H9 (cell line): ENCODE data around the gene TRAF3IP1. TPM values are rescaled to one million over a fixed set of nuclear protein-coding genes. Genes with fewer than 3 reads are reported as not detected.

Experiments used
- DNase-seq: peaks from one replicate; pipeline ENCODE4 v3.0.0-alpha.2; 2017
- H2AFZ ChIP-seq: one replicate; pipeline ENCODE4 v1.6.1; 2013; ENCODE audit warnings: mild to moderate bottlenecking, low read length, control low read depth, moderate library complexity
- H2AK5ac ChIP-seq: 2 replicates; pipeline ENCODE4 v1.6.1; 2013; ENCODE audit warnings: low read length, control low read depth, mixed read lengths; ENCODE audit not compliant: insufficient read length
- H2BK120ac ChIP-seq: one replicate; pipeline ENCODE4 v1.6.1; 2013; ENCODE audit warnings: low read depth, mild to moderate bottlenecking, low read length, control low read depth, inconsistent platforms; ENCODE audit not compliant: poor library complexity, severe bottlenecking
- H2BK12ac ChIP-seq: 2 replicates; pipeline ENCODE4 v1.6.1; 2013; ENCODE audit warnings: low read length, control low read depth, mixed read lengths, low read depth; ENCODE audit not compliant: insufficient read length
- H2BK15ac ChIP-seq: 2 replicates; pipeline ENCODE4 v1.6.1; 2013; ENCODE audit warnings: low read depth, low read length, control low read depth
- H2BK20ac ChIP-seq: one replicate; pipeline ENCODE4 v1.6.1; 2013; ENCODE audit warnings: low read depth, mild to moderate bottlenecking, low read length, control low read depth, inconsistent platforms; ENCODE audit not compliant: poor library complexity, severe bottlenecking
- H2BK5ac ChIP-seq: 2 replicates; pipeline ENCODE4 v1.6.1; 2013; ENCODE audit warnings: low read length, control low read depth, mixed read lengths; ENCODE audit not compliant: insufficient read length
- H3K14ac ChIP-seq: 2 replicates; pipeline ENCODE4 v1.6.1; 2013; ENCODE audit warnings: low read length, control low read depth; ENCODE audit not compliant: insufficient read depth
- H3K18ac ChIP-seq: 2 replicates; pipeline ENCODE4 v1.6.1; 2013; ENCODE audit warnings: low read depth, mild to moderate bottlenecking, mixed read lengths, low read length, control low read depth; ENCODE audit not compliant: insufficient read length
- H3K23ac ChIP-seq: 2 replicates; pipeline ENCODE4 v1.6.1; 2013; ENCODE audit warnings: low read length, control low read depth, mixed read lengths, low read depth; ENCODE audit not compliant: insufficient read length
- H3K23me2 ChIP-seq: 2 replicates; pipeline ENCODE4 v1.6.1; 2013; ENCODE audit warnings: low read depth, mild to moderate bottlenecking, mixed read lengths, low read length, control low read depth; ENCODE audit not compliant: insufficient read length, poor library complexity, severe bottlenecking
- H3K27ac ChIP-seq: 2 replicates; pipeline ENCODE4 v1.5.1; 2013; ENCODE audit warnings: low read length, control low read depth, mixed read lengths, low read depth; ENCODE audit not compliant: insufficient read length
- H3K27me3 ChIP-seq: 2 replicates; pipeline ENCODE4 v1.6.1; 2013; ENCODE audit warnings: low read length, control low read depth, inconsistent platforms; ENCODE audit not compliant: insufficient read depth
- H3K4ac ChIP-seq: 2 replicates; pipeline ENCODE4 v1.6.1; 2013; ENCODE audit warnings: low read depth, mild to moderate bottlenecking, control low read depth, inconsistent platforms, low read length, moderate library complexity
- H3K4me1 ChIP-seq: 2 replicates; pipeline ENCODE4 v1.6.1; 2013; ENCODE audit warnings: low read length, control low read depth, inconsistent platforms; ENCODE audit not compliant: insufficient read depth
- H3K4me2 ChIP-seq: 2 replicates; pipeline ENCODE4 v1.6.1; 2013; ENCODE audit warnings: low read length, control low read depth, mixed read lengths; ENCODE audit not compliant: insufficient read length, insufficient read depth
- H3K56ac ChIP-seq: 2 replicates; pipeline ENCODE4 v1.6.1; 2013; ENCODE audit warnings: low read depth, mild to moderate bottlenecking, mixed read lengths, low read length, control low read depth; ENCODE audit not compliant: insufficient read length
- H3K79me1 ChIP-seq: 2 replicates; pipeline ENCODE4 v1.6.1; 2013; ENCODE audit warnings: low read depth, mild to moderate bottlenecking, moderate library complexity, low read length, control low read depth, inconsistent platforms; ENCODE audit not compliant: insufficient read depth, poor library complexity, severe bottlenecking
- H3K79me2 ChIP-seq: 2 replicates; pipeline ENCODE4 v1.6.1; 2013; ENCODE audit warnings: low read length, control low read depth, inconsistent platforms; ENCODE audit not compliant: insufficient read depth
- H3K9ac ChIP-seq: 2 replicates; pipeline ENCODE4 v1.6.1; 2013; ENCODE audit warnings: low read length, control low read depth, mixed read lengths; ENCODE audit not compliant: insufficient read length; ENCODE audit errors: extremely low read depth
- H3K9me3 ChIP-seq: one replicate; pipeline ENCODE4 v1.6.1; 2013; ENCODE audit warnings: low read depth, low read length, inconsistent platforms; ENCODE audit not compliant: control insufficient read depth
- H3T11ph ChIP-seq: one replicate; pipeline ENCODE4 v1.6.1; 2013; ENCODE audit warnings: mild to moderate bottlenecking, low read length, control low read depth, inconsistent platforms
- H4K20me1 ChIP-seq: one replicate; pipeline ENCODE4 v1.6.1; 2013; ENCODE audit not compliant: control insufficient read depth, insufficient read length, insufficient read depth
- H4K5ac ChIP-seq: 2 replicates; pipeline ENCODE4 v1.6.1; 2013; ENCODE audit warnings: low read depth, mild to moderate bottlenecking, mixed read lengths, low read length, control low read depth; ENCODE audit not compliant: insufficient read length
- H4K8ac ChIP-seq: replicated peaks from 2 replicates; pipeline ENCODE4 v1.6.1; 2013; ENCODE audit warnings: low read length, control low read depth, mixed read lengths, low read depth; ENCODE audit not compliant: insufficient read length
- H4K91ac ChIP-seq: 2 replicates; pipeline ENCODE4 v1.6.1; 2013; ENCODE audit warnings: low read depth, mild to moderate bottlenecking, moderate library complexity, mixed read lengths, low read length, control low read depth; ENCODE audit not compliant: insufficient read length
- H3K27ac Mint-ChIP-seq, 3 experiments: 2 replicates in 2 of 3; 3 replicates in 1 of 3; pipeline ENCODE4 v1.8.0; 2020 to 2021; ENCODE audit warnings: mixed read lengths in 3 of 3, mild to moderate bottlenecking in 1 of 3, moderate library complexity in 1 of 3
- H3K27me3 Mint-ChIP-seq: 2 replicates; pipeline ENCODE4 v1.8.0; 2021; ENCODE audit warnings: low read depth, mild to moderate bottlenecking, moderate library complexity, mixed read lengths
- H3K36me3 Mint-ChIP-seq, 3 experiments: 2 replicates in 2 of 3; 3 replicates in 1 of 3; pipeline ENCODE4 v1.8.0; 2020 to 2021; ENCODE audit warnings: low read depth in 3 of 3, mixed read lengths in 3 of 3; ENCODE audit not compliant: insufficient read depth in 1 of 3
- H3K4me1 Mint-ChIP-seq, 2 experiments: 2 replicates each; pipeline ENCODE4 v1.8.0; 2020; ENCODE audit warnings: mixed read lengths in 2 of 2
- H3K4me3 Mint-ChIP-seq, 2 experiments: 2 replicates in 1 of 2; 3 replicates in 1 of 2; pipeline ENCODE4 v1.8.0; 2020 to 2021; ENCODE audit warnings: mild to moderate bottlenecking in 2 of 2, mixed read lengths in 2 of 2, moderate library complexity in 1 of 2
- H3K9me3 Mint-ChIP-seq, 2 experiments: 2 replicates in 1 of 2; 3 replicates in 1 of 2; pipeline ENCODE4 v1.8.0; 2020; ENCODE audit warnings: mild to moderate bottlenecking in 2 of 2, mixed read lengths in 2 of 2, moderate library complexity in 1 of 2
- WGBS: extraction: QIAGEN DNeasy Blood & Tissue Kit; methylation state at CpG from one replicate; pipeline ENCODE4 v1.1.7; 2013; ENCODE audit warnings: missing lambda C conversion rate, low lambda C conversion rate, mixed read lengths; ENCODE audit not compliant: insufficient read length; ENCODE audit errors: extremely low coverage; 5-methylcytosine and 5-hydroxymethylcytosine counted together
- total RNA-seq: library from RNA; stranded (reverse); gene quantifications from 2 replicates; pipeline ENCODE4 v1.2.1, GENCODE V29; 2021
- TF ChIP-seq, protein P1 (sequence below): fragments of 200-600 bp; sonication (generic); conservative IDR thresholded peaks from 3 replicates; pipeline ENCODE4 v1.8.0; 2021; ENCODE audit warnings: antibody characterized with exemption, mild to moderate bottlenecking

TRAF3IP1 gene
- total RNA-seq, 1 experiment from 2014 or later, result 16.4 TPM

GRCh38 chr2:238440331-238440730, 120.0 kb downstream of the TRAF3IP1 start:
- H3K27ac ChIP-seq, result no peak overlapping the region

More at GRCh38 chr2:238440331-238440730, 120.0 kb downstream of the TRAF3IP1 start:
- H3T11ph ChIP-seq, result no peak overlapping the region
- H2BK20ac ChIP-seq, result no peak overlapping the region
- H4K20me1 ChIP-seq, result no peaks in the 10 kb centered on the region
- H3K27me3 Mint-ChIP-seq, result no peaks in the 10 kb centered on the region
- WGBS, result no CpG with 5 or more reads among the region's 4 CpGs
- H2AFZ ChIP-seq, result no peak overlapping the region
- no peak overlapping the region for H3K23ac ChIP-seq
- no peak overlapping the region for H4K5ac ChIP-seq
- peak overlapping the region in 1 of 3 experiments; percentile 7; a peak in 2 of 7 replicates for H3K27ac Mint-ChIP-seq
- H3K27me3 ChIP-seq, result no peaks in the 10 kb centered on the region
- no peak overlapping the region for H3K56ac ChIP-seq
- H3K9ac ChIP-seq, result no peak overlapping the region
- H3K79me1 ChIP-seq, result no peaks in the 10 kb centered on the region
- H2AK5ac ChIP-seq, result no peak overlapping the region
- no peak overlapping the region for H3K18ac ChIP-seq
- no peak overlapping the region for H4K91ac ChIP-seq
- H3K4me3 Mint-ChIP-seq, result no peak overlapping the region
- TF ChIP-seq, protein P1, sequence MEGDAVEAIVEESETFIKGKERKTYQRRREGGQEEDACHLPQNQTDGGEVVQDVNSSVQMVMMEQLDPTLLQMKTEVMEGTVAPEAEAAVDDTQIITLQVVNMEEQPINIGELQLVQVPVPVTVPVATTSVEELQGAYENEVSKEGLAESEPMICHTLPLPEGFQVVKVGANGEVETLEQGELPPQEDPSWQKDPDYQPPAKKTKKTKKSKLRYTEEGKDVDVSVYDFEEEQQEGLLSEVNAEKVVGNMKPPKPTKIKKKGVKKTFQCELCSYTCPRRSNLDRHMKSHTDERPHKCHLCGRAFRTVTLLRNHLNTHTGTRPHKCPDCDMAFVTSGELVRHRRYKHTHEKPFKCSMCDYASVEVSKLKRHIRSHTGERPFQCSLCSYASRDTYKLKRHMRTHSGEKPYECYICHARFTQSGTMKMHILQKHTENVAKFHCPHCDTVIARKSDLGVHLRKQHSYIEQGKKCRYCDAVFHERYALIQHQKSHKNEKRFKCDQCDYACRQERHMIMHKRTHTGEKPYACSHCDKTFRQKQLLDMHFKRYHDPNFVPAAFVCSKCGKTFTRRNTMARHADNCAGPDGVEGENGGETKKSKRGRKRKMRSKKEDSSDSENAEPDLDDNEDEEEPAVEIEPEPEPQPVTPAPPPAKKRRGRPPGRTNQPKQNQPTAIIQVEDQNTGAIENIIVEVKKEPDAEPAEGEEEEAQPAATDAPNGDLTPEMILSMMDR, result no peak
- no peaks in the 10 kb centered on the region for H3K9me3 Mint-ChIP-seq
- H2BK5ac ChIP-seq, result no peak overlapping the region
- no peaks in the 10 kb centered on the region for H3K9me3 ChIP-seq
- H2BK120ac ChIP-seq, result no peak overlapping the region
- H3K79me2 ChIP-seq, result peaks cover 10% of the 10 kb centered on the region; the same call in 1 of the 2 replicates
- H3K4ac ChIP-seq, result no peak overlapping the region
- H3K4me1 Mint-ChIP-seq, result peaks cover 5 to 6% of the 10 kb centered on the region in 2 experiments
- H3K14ac ChIP-seq, result no peak overlapping the region
- H4K8ac ChIP-seq, result no peak overlapping the region
- no peak overlapping the region for H2BK15ac ChIP-seq
- no peak for DNase-seq
- peaks cover 16 to 62% (median 50%) of the 10 kb centered on the region in 3 experiments; a peak in 6 of 7 replicates for H3K36me3 Mint-ChIP-seq
- no peak overlapping the region for H3K4me2 ChIP-seq
- no peak overlapping the region for H2BK12ac ChIP-seq
- no peaks in the 10 kb centered on the region for H3K4me1 ChIP-seq
- no peaks in the 10 kb centered on the region for H3K23me2 ChIP-seq
